Dermis blood vessel endothelial cell (primary cell): ENCODE data around the gene ETNK2. TPM values are rescaled to one million over a fixed set of nuclear protein-coding genes. Genes with fewer than 3 reads are reported as not detected.
"Not testable (repeated sequence)": the region's sequence is repeated elsewhere in the genome, so short reads cannot be mapped to it uniquely, and the experiment has no call there.

Source experiments
- DNase-seq: peaks from one replicate; pipeline ENCODE4 v3.0.0; 2010
- total RNA-seq: library from RNA; depleted of rRNA; stranded (reverse); fragments of >200 nt; gene quantifications from 2 replicates; pipeline ENCODE4 v1.2.3, GENCODE V29; 2014

Gene ETNK2
- total RNA-seq, 1 donor from 2014 or later, result 10.7 TPM

GRCh38 chr1:204098683-204099082, 53.2 kb downstream of the ETNK2 start:
- DNase-seq, result no peak

- DNase-seq, result no peak
Measured at GRCh38 chr1:204096931-204097330, 54.9 kb downstream of the ETNK2 start.

- peak; percentile 42 for DNase-seq
Measured at GRCh38 chr1:204094856-204095634, 56.8 kb downstream of the ETNK2 start.

GRCh38 chr1:204094313-204094729, 57.5 kb downstream of the ETNK2 start:
- DNase-seq, result no peak

- no peak for DNase-seq
Measured at GRCh38 chr1:204093781-204094180, 58.1 kb downstream of the ETNK2 start.

GRCh38 chr1:204093421-204093717, 58.5 kb downstream of the ETNK2 start:
- no peak for DNase-seq

GRCh38 chr1:204092632-204093420, 59.0 kb downstream of the ETNK2 start:
- DNase-seq, result no peak

- no peak for DNase-seq
Measured at GRCh38 chr1:204091787-204092312, 60.0 kb downstream of the ETNK2 start.

- no peak for DNase-seq
Measured at GRCh38 chr1:204091066-204091465, 60.8 kb downstream of the ETNK2 start.

- DNase-seq, result not testable (repeated sequence)
Measured at GRCh38 chr1:204090132-204090531, 61.7 kb downstream of the ETNK2 start.

GRCh38 chr1:204089044-204089751, 62.6 kb downstream of the ETNK2 start:
- peak; percentile 49 for DNase-seq

GRCh38 chr1:204088596-204088995, 63.2 kb downstream of the ETNK2 start:
- no peak for DNase-seq

GRCh38 chr1:204087893-204088528, 63.8 kb downstream of the ETNK2 start:
- no peak for DNase-seq

GRCh38 chr1:204087181-204087892, 64.5 kb downstream of the ETNK2 start:
- no peak for DNase-seq

GRCh38 chr1:204085876-204086275, 66.0 kb downstream of the ETNK2 start:
- no peak for DNase-seq

- DNase-seq, result no peak
Measured at GRCh38 chr1:204084247-204084772, 67.5 kb downstream of the ETNK2 start.

GRCh38 chr1:204083491-204083890, 68.4 kb downstream of the ETNK2 start:
- no peak for DNase-seq

- DNase-seq, result no peak
Measured at GRCh38 chr1:204081791-204082513, 69.9 kb downstream of the ETNK2 start.

GRCh38 chr1:204081164-204081790, 70.6 kb downstream of the ETNK2 start:
- DNase-seq, result no peak
